Measurements from ENCODE around the gene PKD2L1.
A peak's percentile ranks its signal among the peaks of the same experiment; 100 is the strongest.
"Not testable (repeated sequence)": the region's sequence is repeated elsewhere in the genome, so short reads cannot be mapped to it uniquely, and the experiment has no call there.

PKD2L1 gene

GRCh38 chr10:100328198-100328597 lies 1.8 kb downstream of the PKD2L1 start:
- no peak for DNase-seq

GRCh38 chr10:100327718-100328009 lies 2.4 kb downstream of the PKD2L1 start:
- DNase-seq = no peak

GRCh38 chr10:100327007-100327717 lies 2.9 kb downstream of the PKD2L1 start:
- peak; percentile 66 for DNase-seq

GRCh38 chr10:100325158-100325557 lies 4.9 kb downstream of the PKD2L1 start:
- DNase-seq = no peak

- DNase-seq = no peak
Measured at GRCh38 chr10:100319707-100320402, 10.2 kb downstream of the PKD2L1 start.

GRCh38 chr10:100318207-100318606 lies 11.8 kb downstream of the PKD2L1 start:
- DNase-seq = no peak

- DNase-seq = no peak
Measured at GRCh38 chr10:100315615-100316014, 14.4 kb downstream of the PKD2L1 start.

GRCh38 chr10:100311298-100311697 lies 18.7 kb downstream of the PKD2L1 start:
- no peak for DNase-seq

GRCh38 chr10:100307684-100308083 lies 22.3 kb downstream of the PKD2L1 start:
- no peak for DNase-seq

GRCh38 chr10:100306861-100307260 lies 23.2 kb downstream of the PKD2L1 start:
- no peak for DNase-seq

- DNase-seq = no peak
Measured at GRCh38 chr10:100304414-100304813, 25.6 kb downstream of the PKD2L1 start.

- DNase-seq = peak; percentile 50
Measured at GRCh38 chr10:100303724-100304319, 26.2 kb downstream of the PKD2L1 start.

- not testable (repeated sequence) for DNase-seq
Measured at GRCh38 chr10:100301123-100301522, 28.9 kb downstream of the PKD2L1 start.

GRCh38 chr10:100297242-100297641 lies 32.8 kb downstream of the PKD2L1 start:
- DNase-seq = no peak

- no peak for DNase-seq
Measured at GRCh38 chr10:100293066-100293465, 37.0 kb downstream of the PKD2L1 start.

GRCh38 chr10:100292300-100292699 lies 37.7 kb downstream of the PKD2L1 start:
- DNase-seq = not testable (repeated sequence)

GRCh38 chr10:100291356-100291755 lies 38.7 kb downstream of the PKD2L1 start:
- no peak for DNase-seq

- no peak for DNase-seq
Measured at GRCh38 chr10:100289641-100290040, 40.4 kb downstream of the PKD2L1 start.

GRCh38 chr10:100288196-100288595 lies 41.8 kb downstream of the PKD2L1 start:
- DNase-seq = no peak

- DNase-seq = no peak
Measured at GRCh38 chr10:100287756-100288155, 42.3 kb downstream of the PKD2L1 start.

- DNase-seq = peak; percentile 65
Measured at GRCh38 chr10:100286051-100287033, 43.7 kb downstream of the PKD2L1 start, which contains the start of gene BLOC1S2. BLOC1S2 (minus strand) TSS chr10:100286680; CDS start chr10:100286659, 21 bp downstream.

- DNase-seq = not testable (repeated sequence)
Measured at GRCh38 chr10:100285326-100285725, 44.7 kb downstream of the PKD2L1 start.

GRCh38 chr10:100282907-100283306 lies 47.1 kb downstream of the PKD2L1 start:
- DNase-seq = no peak

Measured in NCI-H1694 treated with DMSO at 0.1 percent for 48 hours (cell line).